ENCODE results near the gene TMEM258. TPM values are rescaled to one million over a fixed set of nuclear protein-coding genes. Genes with fewer than 3 reads are reported as not detected.

Gene TMEM258
- total RNA-seq, 2 donors from 2014 or later: 146 to 169 TPM

GRCh38 chr11:61832207-61832606 is 39.8 kb upstream of the TMEM258 start:
- H3K27ac Mint-ChIP-seq: no peak overlapping the region
- DNase-seq (no peak), ATAC-seq (replicated peaks in 1 of 2) (no peak)
- peaks cover 69% of the 10 kb centered on the region for H3K4me1 Mint-ChIP-seq (ENCODE audit: low read depth)
- no peak overlapping the region for H3K4me3 Mint-ChIP-seq
- H3K9me3 Mint-ChIP-seq: no peaks in the 10 kb centered on the region
- peaks cover 0 to 2% of the 10 kb centered on the region in 2 donors for H3K36me3 Mint-ChIP-seq (ENCODE audit: insufficient read depth in 2 of 2)
- H3K27me3 Mint-ChIP-seq (ENCODE audit: low read depth): no peaks in the 10 kb centered on the region

- DNase-seq (no peak), ATAC-seq (replicated peaks in 1 of 2) (no peak)
- H3K4me3 Mint-ChIP-seq: peak overlapping the region; percentile 67 to 93
- peaks cover 0 to 2% of the 10 kb centered on the region in 2 donors for H3K36me3 Mint-ChIP-seq (ENCODE audit: insufficient read depth in 2 of 2)
- H3K4me1 Mint-ChIP-seq (ENCODE audit: low read depth): peaks cover 73% of the 10 kb centered on the region
- no peaks in the 10 kb centered on the region for H3K9me3 Mint-ChIP-seq
- H3K27ac Mint-ChIP-seq: no peak overlapping the region
- H3K27me3 Mint-ChIP-seq (ENCODE audit: low read depth): no peaks in the 10 kb centered on the region
Observed at GRCh38 chr11:61830237-61831105, 38.1 kb upstream of the TMEM258 start.

DNA sequence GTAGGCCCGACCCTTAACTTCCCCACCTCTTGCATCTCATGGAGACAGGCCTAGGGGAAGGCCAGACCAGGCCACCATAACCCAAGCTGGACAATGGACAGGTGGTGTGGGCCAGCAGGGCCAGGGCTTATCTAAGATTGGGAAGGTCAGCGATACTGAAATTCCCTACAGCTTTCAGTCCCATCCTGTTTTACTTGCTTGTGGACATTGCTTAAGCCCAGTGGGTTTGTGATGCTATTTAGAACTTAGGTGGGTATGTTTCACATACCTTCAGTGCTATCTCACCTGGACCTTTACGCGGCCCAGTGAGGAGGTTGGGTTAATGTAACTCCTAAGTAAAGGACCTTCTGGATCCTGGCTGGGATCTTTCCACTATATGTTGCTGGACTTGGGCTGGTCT is 37.4 kb upstream of the TMEM258 start:
- Mint-ChIP-seq H3K27ac (no peak overlapping the region), H3K9me3 (no peaks in the 10 kb centered on the region), H3K4me3 (peak overlapping the region; percentile 89 to 93), H3K4me1 (ENCODE audit: low read depth) (peaks cover 66% of the 10 kb centered on the region), H3K27me3 (ENCODE audit: low read depth) (no peaks in the 10 kb centered on the region), H3K36me3 (ENCODE audit: insufficient read depth in 2 of 2) (peaks cover 0 to 2% of the 10 kb centered on the region in 2 donors)
- ATAC-seq (replicated peaks in 1 of 2): no peak
- no peak for DNase-seq

DNA sequence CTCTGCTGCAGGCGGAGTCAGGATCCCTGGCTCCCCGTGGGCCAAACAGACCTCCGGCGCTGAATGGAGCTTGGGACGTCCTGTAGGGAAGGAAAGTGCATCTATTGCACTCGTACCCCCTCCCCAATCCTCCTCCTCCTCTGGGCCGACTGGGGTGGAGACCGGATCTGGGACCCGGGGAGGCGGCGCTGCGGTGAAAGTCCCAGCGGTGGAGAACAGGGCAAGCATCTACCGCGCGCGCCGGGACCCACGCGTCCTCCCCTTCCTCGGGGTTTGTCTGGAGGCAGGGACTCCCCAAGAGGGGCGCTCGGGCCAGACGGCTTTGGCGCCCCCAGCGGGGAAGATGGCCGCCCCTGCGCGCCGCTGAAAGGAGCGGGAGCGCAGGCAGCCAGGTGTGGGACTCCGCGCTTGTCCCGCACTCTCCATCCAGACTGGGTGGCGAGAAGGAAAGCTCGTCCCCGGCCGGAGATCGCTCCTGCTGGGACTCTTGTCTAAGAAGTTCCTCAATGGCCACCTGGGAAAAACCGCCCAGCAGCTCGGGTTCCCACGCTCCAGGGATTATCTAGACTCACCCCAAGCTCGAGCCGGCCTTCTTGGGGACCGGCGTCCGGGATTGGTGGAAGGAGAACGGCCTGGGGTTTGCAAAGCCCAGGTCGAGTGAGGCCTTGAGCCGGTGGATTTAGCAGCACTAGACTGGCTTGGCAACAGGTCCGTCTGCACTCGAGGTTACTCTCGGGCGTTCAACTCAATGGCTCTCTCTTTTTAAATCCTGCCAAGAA is 36.4 kb upstream of the TMEM258 start:
- Mint-ChIP-seq H3K27me3 (ENCODE audit: low read depth) (no peaks in the 10 kb centered on the region), H3K4me1 (ENCODE audit: low read depth) (peaks cover 56% of the 10 kb centered on the region)

DNA sequence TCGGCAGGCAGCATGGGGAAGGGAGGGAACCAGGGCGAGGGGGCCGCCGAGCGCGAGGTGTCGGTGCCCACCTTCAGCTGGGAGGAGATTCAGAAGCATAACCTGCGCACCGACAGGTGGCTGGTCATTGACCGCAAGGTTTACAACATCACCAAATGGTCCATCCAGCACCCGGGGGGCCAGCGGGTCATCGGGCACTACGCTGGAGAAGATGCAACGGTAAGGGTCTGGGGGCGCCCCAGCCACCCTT is 35.9 kb upstream of the TMEM258 start:
- DNase-seq (no peak), ATAC-seq (replicated peaks in 1 of 2) (no peak)
- Mint-ChIP-seq H3K36me3 (ENCODE audit: insufficient read depth in 2 of 2) (peaks cover 0 to 2% of the 10 kb centered on the region in 2 donors), H3K27ac (peak overlapping the region; percentile 36), H3K4me1 (ENCODE audit: low read depth) (peaks cover 51% of the 10 kb centered on the region), H3K9me3 (no peaks in the 10 kb centered on the region), H3K27me3 (ENCODE audit: low read depth) (no peaks in the 10 kb centered on the region), H3K4me3 (peak overlapping the region; percentile 89 to 93)

More for the DNA sequence above, 36.4 kb upstream of the TMEM258 start:
- DNase-seq (peak; percentile 55 to 72), ATAC-seq (replicated peaks in 1 of 2) (peak; percentile 53 to 66)
- peak overlapping the region; percentile 89 to 93 for H3K4me3 Mint-ChIP-seq
- no peak overlapping the region for H3K27ac Mint-ChIP-seq
- peaks cover 0 to 2% of the 10 kb centered on the region in 2 donors for H3K36me3 Mint-ChIP-seq (ENCODE audit: insufficient read depth in 2 of 2)
- H3K9me3 Mint-ChIP-seq: no peaks in the 10 kb centered on the region

GRCh38 chr11:61827571-61828378 is 35.4 kb upstream of the TMEM258 start, which contains the start of gene FADS2:
Gene FADS2 (plus strand): TSS chr11:61828300. CDS start chr11:61828391, 91 bp downstream.
- peak within 1 kb of the TSS; percentile 89 to 93 for H3K4me3 Mint-ChIP-seq
- no peaks in the 10 kb centered on the region for H3K27me3 Mint-ChIP-seq (ENCODE audit: low read depth)
- H3K9me3 Mint-ChIP-seq: no peaks in the 10 kb centered on the region
- ATAC-seq (replicated peaks in 1 of 2): peak; percentile 84 to 88
- H3K4me1 Mint-ChIP-seq (ENCODE audit: low read depth): peaks cover 46% of the 10 kb centered on the region
- peak; percentile 77 to 92 for DNase-seq
- H3K36me3 Mint-ChIP-seq (ENCODE audit: insufficient read depth in 2 of 2): peaks cover 0 to 2% of the 10 kb centered on the region in 2 donors
- H3K27ac Mint-ChIP-seq: peak within 1 kb of the TSS; percentile 36

DNA sequence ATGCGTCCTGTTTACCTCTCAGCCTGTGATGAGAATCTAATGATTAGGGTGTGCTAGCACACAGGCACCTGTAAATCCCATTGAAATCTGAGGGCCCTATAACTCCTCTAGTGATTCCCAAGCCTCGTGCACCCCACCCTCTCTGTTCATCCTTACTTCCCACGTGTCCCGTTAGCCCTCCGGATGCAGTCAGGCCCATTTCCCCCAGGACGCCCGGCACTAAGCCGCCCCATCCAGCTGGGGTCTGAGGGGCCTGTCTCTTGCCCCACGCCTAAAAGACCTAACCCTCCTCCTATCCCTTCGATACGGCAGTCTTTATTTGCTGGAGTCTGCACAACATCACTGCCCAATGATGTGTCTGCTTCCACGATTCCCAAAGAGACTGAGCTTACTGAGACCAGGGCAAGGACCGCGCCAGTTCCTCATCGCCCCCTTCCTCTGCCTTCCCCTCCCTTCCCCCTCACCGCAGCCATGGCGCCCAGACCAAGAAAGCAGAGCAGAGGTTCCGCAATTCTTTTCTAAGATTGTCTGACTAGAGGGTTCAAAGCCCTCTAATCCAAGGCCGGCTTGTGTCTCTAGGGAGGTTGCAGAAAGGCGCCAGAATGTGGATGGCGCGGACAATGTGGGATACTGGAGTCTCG is 34.7 kb upstream of the TMEM258 start:
- ATAC-seq (replicated peaks in 1 of 2) (no peak), DNase-seq (no peak)
- H3K4me1 Mint-ChIP-seq (ENCODE audit: low read depth): peaks cover 42% of the 10 kb centered on the region
- no peak overlapping the region for H3K27ac Mint-ChIP-seq
- peak overlapping the region; percentile 89 to 93 for H3K4me3 Mint-ChIP-seq
- H3K9me3 Mint-ChIP-seq: no peaks in the 10 kb centered on the region
- no peaks in the 10 kb centered on the region for H3K36me3 Mint-ChIP-seq (ENCODE audit: insufficient read depth in 2 of 2)
- no peaks in the 10 kb centered on the region for H3K27me3 Mint-ChIP-seq (ENCODE audit: low read depth)

- H3K9me3 Mint-ChIP-seq: no peaks in the 10 kb centered on the region
- peaks cover 0 to 1% of the 10 kb centered on the region in 2 donors for H3K36me3 Mint-ChIP-seq (ENCODE audit: insufficient read depth in 2 of 2)
- peaks cover 11% of the 10 kb centered on the region for H3K4me1 Mint-ChIP-seq (ENCODE audit: low read depth)
- no peak overlapping the region for H3K27ac Mint-ChIP-seq
- no peak overlapping the region for H3K4me3 Mint-ChIP-seq
- ATAC-seq (replicated peaks in 1 of 2): no peak
- H3K27me3 Mint-ChIP-seq (ENCODE audit: low read depth): peaks cover 6% of the 10 kb centered on the region
- no peak for DNase-seq
Observed at GRCh38 chr11:61820174-61820573, 27.8 kb upstream of the TMEM258 start.

GRCh38 chr11:61817471-61818202 is 25.2 kb upstream of the TMEM258 start:
- peak overlapping the region; percentile 77 for H3K27ac Mint-ChIP-seq
- no peak for DNase-seq
- peaks cover 17% of the 10 kb centered on the region for H3K4me1 Mint-ChIP-seq (ENCODE audit: low read depth)
- peaks cover 4 to 5% of the 10 kb centered on the region in 2 donors for H3K36me3 Mint-ChIP-seq (ENCODE audit: insufficient read depth in 2 of 2)
- H3K4me3 Mint-ChIP-seq: peak overlapping the region; percentile 89 to 94
- peaks cover 0 to 2% of the 10 kb centered on the region in 2 donors for H3K9me3 Mint-ChIP-seq
- H3K27me3 Mint-ChIP-seq (ENCODE audit: low read depth): peaks cover 6% of the 10 kb centered on the region
- ATAC-seq (replicated peaks in 1 of 2): no peak

DNA sequence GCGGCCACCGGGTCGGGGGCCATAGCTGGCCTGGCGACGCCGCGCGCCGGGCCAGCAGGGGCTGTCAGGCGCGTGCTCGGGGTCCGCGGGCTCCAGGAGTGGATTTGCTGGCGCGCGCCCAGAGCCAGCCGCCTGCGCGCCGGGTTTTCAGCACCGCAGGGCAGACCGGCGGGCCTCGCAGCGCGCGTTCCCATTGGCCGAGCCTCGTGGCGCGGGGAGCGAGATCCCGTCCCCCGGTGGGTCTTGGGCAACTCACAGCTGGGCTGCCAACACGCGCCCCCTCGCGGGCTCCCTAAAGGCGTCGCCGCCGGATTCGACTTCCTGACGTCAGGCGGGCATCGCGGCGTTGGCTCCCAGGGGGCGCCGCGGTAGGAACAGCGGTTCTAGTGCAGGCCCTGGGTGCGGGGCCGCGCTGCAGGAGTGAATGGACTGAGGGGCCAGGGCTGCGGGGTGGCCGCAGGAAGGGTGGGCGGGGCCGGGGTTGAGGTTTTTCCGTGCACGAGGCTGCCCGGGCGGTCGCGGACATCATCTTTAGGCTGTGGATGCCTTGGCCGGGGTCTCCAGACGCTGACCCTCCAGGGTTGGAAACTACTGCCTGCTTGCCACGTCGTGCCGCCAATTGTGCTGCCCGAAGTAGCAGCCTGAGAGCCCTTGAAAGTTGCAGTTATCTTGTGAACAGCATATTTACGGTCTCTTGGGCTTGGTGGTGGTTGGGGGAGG is 24.5 kb upstream of the TMEM258 start, which contains the start of gene FADS1:
Gene FADS1 (minus strand): TSS at position 268 of the 720 bp plus-strand sequence. CDS start 74 bp downstream, at position 194.
- Mint-ChIP-seq H3K27ac (peak within 1 kb of the TSS; percentile 87), H3K4me1 (ENCODE audit: low read depth) (peaks cover 19% of the 10 kb centered on the region), H3K36me3 (ENCODE audit: insufficient read depth in 2 of 2) (peaks cover 5% of the 10 kb centered on the region in 2 donors), H3K9me3 (peaks cover 0 to 2% of the 10 kb centered on the region in 2 donors), H3K27me3 (ENCODE audit: low read depth) (peaks cover 6% of the 10 kb centered on the region), H3K4me3 (peak within 1 kb of the TSS; percentile 89 to 94)
- ATAC-seq (replicated peaks in 1 of 2): peak; percentile 73 to 80
- DNase-seq: peak; percentile 82 to 91
